B cell (primary cell): ENCODE results near the gene LAYN.

Source experiments
- EZH2 ChIP-seq: IDR thresholded peaks from 2 replicates; pipeline ENCODE4 v1.6.1; 2012; ENCODE audit warnings: borderline replicate concordance, low read depth, mild to moderate bottlenecking, moderate library complexity, low read length; ENCODE audit not compliant: insufficient read depth, poor library complexity, severe bottlenecking
- TF ChIP-seq, protein P1 (sequence below): fragments of 200-600 bp; IDR thresholded peaks from one replicate; pipeline ENCODE4 v1.8.0; 2022; ENCODE audit warnings: antibody characterized with exemption, mild to moderate bottlenecking

DNA sequence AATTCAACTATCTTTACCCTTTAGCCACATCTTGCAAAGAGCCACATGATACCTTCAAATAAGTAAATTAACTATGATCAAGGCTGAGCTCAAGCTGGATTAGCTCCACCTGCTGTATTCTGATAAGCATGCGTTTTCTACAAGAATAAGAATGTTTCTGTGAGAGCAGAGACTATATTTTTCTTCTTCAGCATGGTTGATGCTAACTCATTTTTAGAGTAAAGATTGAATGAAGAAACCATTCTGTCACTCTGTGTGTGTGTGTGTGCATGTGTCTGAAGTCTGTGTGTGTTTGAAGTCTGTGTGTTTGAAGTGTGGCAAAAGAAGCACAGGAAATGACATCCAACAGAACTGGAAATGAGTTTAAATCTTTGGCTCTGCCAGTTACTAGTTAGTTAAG lies 12.0 kb upstream of the LAYN start:
- TF ChIP-seq, protein P1, sequence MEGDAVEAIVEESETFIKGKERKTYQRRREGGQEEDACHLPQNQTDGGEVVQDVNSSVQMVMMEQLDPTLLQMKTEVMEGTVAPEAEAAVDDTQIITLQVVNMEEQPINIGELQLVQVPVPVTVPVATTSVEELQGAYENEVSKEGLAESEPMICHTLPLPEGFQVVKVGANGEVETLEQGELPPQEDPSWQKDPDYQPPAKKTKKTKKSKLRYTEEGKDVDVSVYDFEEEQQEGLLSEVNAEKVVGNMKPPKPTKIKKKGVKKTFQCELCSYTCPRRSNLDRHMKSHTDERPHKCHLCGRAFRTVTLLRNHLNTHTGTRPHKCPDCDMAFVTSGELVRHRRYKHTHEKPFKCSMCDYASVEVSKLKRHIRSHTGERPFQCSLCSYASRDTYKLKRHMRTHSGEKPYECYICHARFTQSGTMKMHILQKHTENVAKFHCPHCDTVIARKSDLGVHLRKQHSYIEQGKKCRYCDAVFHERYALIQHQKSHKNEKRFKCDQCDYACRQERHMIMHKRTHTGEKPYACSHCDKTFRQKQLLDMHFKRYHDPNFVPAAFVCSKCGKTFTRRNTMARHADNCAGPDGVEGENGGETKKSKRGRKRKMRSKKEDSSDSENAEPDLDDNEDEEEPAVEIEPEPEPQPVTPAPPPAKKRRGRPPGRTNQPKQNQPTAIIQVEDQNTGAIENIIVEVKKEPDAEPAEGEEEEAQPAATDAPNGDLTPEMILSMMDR = no peak
- TF ChIP-seq EZH2 = no peak
